Stomach (tissue), 4 donors: ENCODE results near the gene CTDSPL.

Source experiments
- CTCF ChIP-seq, 7 experiments: fragments of 450-650 bp in 4 of 7; fragments of 200-600 bp in 3 of 7; sonication (generic) in 3 of 7; IDR thresholded peaks; one replicate each; pipeline ENCODE4 v1.5.1; 2016 to 2019; ENCODE audit warnings: antibody characterized with exemption in 7 of 7, control low read depth in 2 of 7, mild to moderate bottlenecking in 1 of 7
- POLR2AphosphoS5 ChIP-seq, 3 donors: sonication (generic); formaldehyde crosslinking; IDR thresholded peaks; one replicate each; pipeline ENCODE4 v1.6.1; 2016; ENCODE audit warnings: antibody characterized with exemption in 3 of 3

- TF ChIP-seq POLR2AphosphoS5 (IDR thresholded peaks at IDR 0.05) (no peak), CTCF (IDR thresholded peaks at IDR 0.05) (no peak)
These were observed 50.5 kb downstream of the CTDSPL start for GRCh38 chr3:37912052-37912733.
